Mammary epithelial cell (primary cell): Measurements from ENCODE around the gene NOG.

Source experiments
- CTCF ChIP-seq, 2 donors: IDR thresholded peaks in 1 of 2; conservative IDR thresholded peaks in 1 of 2; 2 replicates each; pipeline ENCODE4 v1.5.1; 2011 to 2012; ENCODE audit warnings: inconsistent platforms in 2 of 2, low read length in 2 of 2, mild to moderate bottlenecking in 2 of 2, control low read depth in 1 of 2, low read depth in 1 of 2; ENCODE audit not compliant: insufficient read depth in 1 of 2; ENCODE audit errors: extremely low read depth in 1 of 2
- EZH2 ChIP-seq: IDR thresholded peaks from 2 replicates; pipeline ENCODE4 v1.6.1; 2012; ENCODE audit warnings: low read length, inconsistent platforms, borderline replicate concordance

- TF ChIP-seq CTCF (conservative IDR thresholded peaks at IDR 0.05 in 1 of 2, IDR thresholded peaks at IDR 0.05 in 1 of 2; ENCODE audit: extremely low read depth in 1 of 2, insufficient read depth in 1 of 2, low read depth in 1 of 2, low read length in 2 of 2), result no peak
- TF ChIP-seq EZH2, result no peak
These were observed 6.8 kb downstream of the NOG start for GRCh38 chr17:56600256-56600655.
